ENCODE results near the gene PRELID1.

DNA sequence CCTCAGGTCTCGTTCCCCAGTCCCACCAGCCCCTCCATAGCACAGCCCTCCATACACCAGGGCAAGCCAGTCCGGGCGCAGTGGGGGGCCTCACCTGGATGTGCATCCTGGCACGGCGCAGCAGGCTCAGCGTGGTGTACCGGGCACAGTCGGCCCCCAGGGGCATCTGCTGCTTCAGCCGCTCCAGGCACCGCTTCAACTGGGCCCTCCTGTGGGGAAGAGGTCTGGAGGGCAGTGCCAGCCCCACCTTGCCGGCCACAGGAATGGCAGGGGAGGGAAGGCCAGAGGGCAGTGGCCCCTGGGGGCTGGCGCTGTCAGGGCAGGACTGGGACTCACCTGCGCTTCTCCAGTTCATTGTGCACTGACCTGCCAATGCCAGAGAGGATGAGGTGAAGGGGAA, 6.7 kb downstream of the PRELID1 start:
- no peak for TF ChIP-seq POLR2A (IDR thresholded peaks at IDR 0.05; ENCODE audit: low read length)
- no peak for TF ChIP-seq GATA1 (IDR thresholded peaks at IDR 0.05; ENCODE audit: low read depth, low read length)
